MM.1S (cell line): ENCODE measurements around the gene HIGD1C.

ENCODE experiments used
- DNase-seq: peaks from one replicate; pipeline ENCODE4 v3.0.0-alpha.2; 2015
- H2AFZ ChIP-seq: fragments of 300-600 bp; sonication (generic); 2 replicates; pipeline ENCODE4 v1.6.0; 2016; ENCODE audit warnings: antibody characterized with exemption, low read length
- H3F3A ChIP-seq: fragments of 300-600 bp; sonication (generic); 2 replicates; pipeline ENCODE4 v1.6.1; 2016; ENCODE audit warnings: mild to moderate bottlenecking, antibody characterized with exemption, low read length, moderate library complexity, mixed read lengths; ENCODE audit not compliant: insufficient read depth
- H3K27ac ChIP-seq: fragments of 300-600 bp; sonication (generic); 2 replicates; pipeline ENCODE4 v1.5.1; 2016; ENCODE audit warnings: mild to moderate bottlenecking, low read length
- H3K27me3 ChIP-seq: fragments of 300-600 bp; sonication (generic); replicated peaks from 2 replicates; pipeline ENCODE4 v1.6.0; 2016; ENCODE audit warnings: low read length; ENCODE audit not compliant: insufficient read depth
- H3K36me3 ChIP-seq: fragments of 300-600 bp; sonication (generic); replicated peaks from 2 replicates; pipeline ENCODE4 v1.6.1; 2016; ENCODE audit warnings: mild to moderate bottlenecking, low read length, mixed read lengths; ENCODE audit not compliant: insufficient read depth
- H3K4me1 ChIP-seq: fragments of 300-600 bp; sonication (generic); 2 replicates; pipeline ENCODE4 v1.6.1; 2016; ENCODE audit warnings: low read length, mixed read lengths
- H3K4me2 ChIP-seq: fragments of 300-600 bp; sonication (generic); 2 replicates; pipeline ENCODE4 v1.6.0; 2016; ENCODE audit warnings: low read depth, low read length
- H3K4me3 ChIP-seq: fragments of 300-600 bp; sonication (generic); 2 replicates; pipeline ENCODE4 v1.5.1; 2016; ENCODE audit warnings: low read length, mixed read lengths
- H3K79me2 ChIP-seq: fragments of 300-600 bp; sonication (generic); 2 replicates; pipeline ENCODE4 v1.6.1; 2016; ENCODE audit warnings: mixed run types, low read length, mixed read lengths
- H3K9ac ChIP-seq: fragments of 300-600 bp; sonication (generic); 2 replicates; pipeline ENCODE4 v1.6.1; 2016; ENCODE audit warnings: low read length, mixed read lengths
- H3K9me2 ChIP-seq: fragments of 300-600 bp; sonication (generic); replicated peaks from 2 replicates; pipeline ENCODE4 v1.6.1; 2016; ENCODE audit warnings: mild to moderate bottlenecking, low read length, mixed read lengths; ENCODE audit not compliant: insufficient read depth
- H3K9me3 ChIP-seq: fragments of 300-600 bp; sonication (generic); replicated peaks from 2 replicates; pipeline ENCODE4 v1.6.1; 2016; ENCODE audit warnings: mild to moderate bottlenecking, low read length, mixed read lengths; ENCODE audit not compliant: insufficient read depth
- H4K20me1 ChIP-seq: fragments of 300-600 bp; sonication (generic); 2 replicates; pipeline ENCODE4 v1.6.1; 2016; ENCODE audit warnings: mild to moderate bottlenecking, low read length, moderate library complexity, mixed read lengths; ENCODE audit not compliant: insufficient read depth
- EZH2 ChIP-seq: fragments of 300-600 bp; sonication (generic); optimal IDR thresholded peaks from 2 replicates; pipeline ENCODE3; 2017; ENCODE audit warnings: low read depth, mild to moderate bottlenecking, antibody characterized with exemption, low read length, mixed read lengths
- EZH2phosphoT487 ChIP-seq: fragments of 300-600 bp; sonication (generic); IDR thresholded peaks from 2 replicates; pipeline ENCODE4 v1.6.1; 2018; ENCODE audit warnings: antibody characterized with exemption, low read length
- TF ChIP-seq, protein P1 (sequence below): fragments of 300-600 bp; sonication (generic); IDR thresholded peaks from 2 replicates; pipeline ENCODE4 v1.5.1; 2016; ENCODE audit warnings: antibody characterized with exemption, low read length, mixed read lengths

Gene HIGD1C

DNA sequence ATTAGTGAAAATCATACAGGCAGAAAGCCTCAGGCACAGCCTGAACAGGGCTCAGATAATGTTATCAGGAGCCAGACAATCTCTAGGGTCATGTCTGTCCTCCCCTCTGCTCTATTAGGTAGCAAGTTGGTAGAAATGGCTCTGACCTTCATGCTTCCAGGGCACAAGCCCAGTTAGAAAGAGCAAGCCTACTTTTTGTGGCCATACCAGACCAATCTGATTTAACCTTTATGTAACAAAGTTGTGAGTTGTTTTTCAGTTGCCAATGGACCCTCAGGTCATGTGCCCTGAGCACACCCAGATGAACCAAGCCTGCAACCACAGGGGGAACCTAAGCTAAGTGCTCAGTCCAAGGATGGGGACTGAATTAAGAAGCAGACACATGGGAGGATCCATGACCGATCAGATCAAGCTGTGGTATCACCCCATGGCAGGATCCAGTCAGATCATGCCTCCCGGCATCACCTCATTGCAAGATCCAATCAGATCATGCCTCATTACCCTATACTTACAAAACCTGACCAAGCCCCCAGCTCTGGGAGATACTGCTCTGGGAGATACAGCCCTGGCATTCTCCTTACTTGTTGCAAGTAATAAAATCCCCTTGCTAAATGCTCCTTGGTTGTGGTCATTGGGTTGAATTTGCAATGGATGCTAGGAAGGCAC lies 18.8 kb upstream of the HIGD1C start:
- Histone ChIP-seq H3K27me3 (no peaks in the 10 kb centered on the region), H3K9me2 (no peaks in the 10 kb centered on the region), H3K36me3 (peaks cover 9% of the 10 kb centered on the region; the same call in 1 of the 2 replicates), H4K20me1 (peaks cover 13% of the 10 kb centered on the region; the same call in 1 of the 2 replicates), H3K4me2 (no peak overlapping the region), H3F3A (peaks cover 10% of the 10 kb centered on the region; the same call in 1 of the 2 replicates), H3K9me3 (no peaks in the 10 kb centered on the region), H2AFZ (no peak overlapping the region), H3K27ac (peak overlapping the region; percentile 7; the same call in 1 of the 2 replicates), H3K79me2 (peaks cover 41% of the 10 kb centered on the region), H3K9ac (no peak overlapping the region), H3K4me1 (peaks cover 11% of the 10 kb centered on the region), H3K4me3 (no peak overlapping the region)
- TF ChIP-seq, protein P1, sequence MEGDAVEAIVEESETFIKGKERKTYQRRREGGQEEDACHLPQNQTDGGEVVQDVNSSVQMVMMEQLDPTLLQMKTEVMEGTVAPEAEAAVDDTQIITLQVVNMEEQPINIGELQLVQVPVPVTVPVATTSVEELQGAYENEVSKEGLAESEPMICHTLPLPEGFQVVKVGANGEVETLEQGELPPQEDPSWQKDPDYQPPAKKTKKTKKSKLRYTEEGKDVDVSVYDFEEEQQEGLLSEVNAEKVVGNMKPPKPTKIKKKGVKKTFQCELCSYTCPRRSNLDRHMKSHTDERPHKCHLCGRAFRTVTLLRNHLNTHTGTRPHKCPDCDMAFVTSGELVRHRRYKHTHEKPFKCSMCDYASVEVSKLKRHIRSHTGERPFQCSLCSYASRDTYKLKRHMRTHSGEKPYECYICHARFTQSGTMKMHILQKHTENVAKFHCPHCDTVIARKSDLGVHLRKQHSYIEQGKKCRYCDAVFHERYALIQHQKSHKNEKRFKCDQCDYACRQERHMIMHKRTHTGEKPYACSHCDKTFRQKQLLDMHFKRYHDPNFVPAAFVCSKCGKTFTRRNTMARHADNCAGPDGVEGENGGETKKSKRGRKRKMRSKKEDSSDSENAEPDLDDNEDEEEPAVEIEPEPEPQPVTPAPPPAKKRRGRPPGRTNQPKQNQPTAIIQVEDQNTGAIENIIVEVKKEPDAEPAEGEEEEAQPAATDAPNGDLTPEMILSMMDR: no peak
- TF ChIP-seq EZH2 (no peak), EZH2phosphoT487 (no peak)
- DNase-seq: no peak

DNA sequence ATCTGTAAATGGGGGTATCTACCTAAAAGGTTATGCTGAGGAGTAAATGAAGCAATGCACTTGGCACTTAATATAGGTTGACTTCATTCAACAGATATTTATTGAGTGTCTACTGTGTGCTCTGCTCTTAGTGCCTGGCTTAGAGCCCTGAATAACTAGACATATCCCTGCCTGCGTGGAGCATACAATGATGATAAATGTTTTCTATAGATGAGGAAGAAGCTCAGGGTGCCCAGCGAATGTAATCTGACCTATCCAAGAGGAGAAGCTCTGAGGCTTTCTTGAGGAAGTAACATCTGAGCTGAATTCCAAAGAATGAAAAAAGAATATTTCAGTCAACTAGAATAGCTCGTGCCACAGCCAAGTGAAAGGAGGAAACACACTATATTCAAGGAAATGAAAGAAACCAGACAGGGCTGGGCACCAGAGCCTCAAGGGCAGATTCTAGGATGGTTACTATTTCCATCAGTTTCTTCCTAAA lies 17.9 kb upstream of the HIGD1C start:
- H3K9me2 ChIP-seq: no peaks in the 10 kb centered on the region
- peaks cover 32% of the 10 kb centered on the region for H3K79me2 ChIP-seq
- H3K4me1 ChIP-seq: peaks cover 7% of the 10 kb centered on the region
- TF ChIP-seq EZH2 (no peak), EZH2phosphoT487 (no peak)
- TF ChIP-seq, protein P1: no peak
- no peak overlapping the region for H3K4me2 ChIP-seq
- no peak for DNase-seq
- no peaks in the 10 kb centered on the region for H3K27me3 ChIP-seq
- H3F3A ChIP-seq: peaks cover 10% of the 10 kb centered on the region; the same call in 1 of the 2 replicates
- H4K20me1 ChIP-seq: peaks cover 5% of the 10 kb centered on the region; the same call in 1 of the 2 replicates
- H3K9ac ChIP-seq: no peak overlapping the region
- H2AFZ ChIP-seq: no peak overlapping the region
- peaks cover 9% of the 10 kb centered on the region; the same call in 1 of the 2 replicates for H3K36me3 ChIP-seq
- H3K4me3 ChIP-seq: no peak overlapping the region
- H3K9me3 ChIP-seq: no peaks in the 10 kb centered on the region
- peak overlapping the region; percentile 1; the same call in 1 of the 2 replicates for H3K27ac ChIP-seq

DNA sequence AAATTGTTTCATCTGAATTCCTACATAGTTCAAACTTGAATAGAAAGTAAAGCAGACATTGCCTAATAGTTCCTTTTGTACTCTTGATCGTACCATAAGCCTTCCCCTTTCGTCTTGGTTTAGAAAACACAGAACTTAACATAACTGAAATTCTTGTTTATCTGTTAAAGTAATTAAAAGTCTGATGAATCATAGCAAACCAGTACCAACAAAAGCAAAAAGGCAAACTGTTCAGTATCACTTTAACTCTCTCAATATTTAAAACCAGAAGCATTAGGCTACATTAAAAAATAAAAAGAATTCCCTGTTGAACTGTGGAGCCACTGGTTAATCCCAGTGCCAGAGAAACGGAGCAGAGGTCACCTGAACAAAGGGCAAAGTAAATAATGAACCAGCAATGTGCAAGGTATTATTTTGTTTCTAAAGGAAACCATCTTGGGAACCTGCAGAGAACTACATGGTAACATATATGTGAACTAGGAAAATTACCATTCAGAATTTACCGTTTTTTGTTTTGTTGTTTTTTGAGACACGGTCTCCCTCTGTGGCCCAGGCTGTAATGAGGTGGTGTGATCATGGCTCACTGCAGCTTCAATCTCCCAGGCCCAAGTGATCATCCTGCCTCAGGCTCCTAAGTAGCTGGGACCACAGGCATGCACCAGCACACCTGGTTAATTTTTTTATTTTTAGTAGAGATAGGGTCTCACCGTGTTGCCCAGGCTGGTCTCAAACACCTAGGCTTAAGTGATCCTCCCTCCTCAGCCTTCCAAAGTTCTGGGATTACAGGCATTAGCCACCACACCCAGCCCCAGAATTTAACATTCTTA lies 17.1 kb upstream of the HIGD1C start:
- Histone ChIP-seq H2AFZ (no peak overlapping the region), H3K4me1 (peaks cover 3% of the 10 kb centered on the region; the same call in 1 of the 2 replicates), H3F3A (peaks cover 10% of the 10 kb centered on the region; the same call in 1 of the 2 replicates), H3K4me2 (no peak overlapping the region), H3K79me2 (peaks cover 25% of the 10 kb centered on the region), H3K9me2 (no peaks in the 10 kb centered on the region), H4K20me1 (no peaks in the 10 kb centered on the region; the same call in 1 of the 2 replicates), H3K36me3 (peaks cover 5% of the 10 kb centered on the region; the same call in 1 of the 2 replicates), H3K27me3 (no peaks in the 10 kb centered on the region), H3K9me3 (no peaks in the 10 kb centered on the region), H3K27ac (no peak overlapping the region), H3K9ac (no peak overlapping the region), H3K4me3 (no peak overlapping the region)
- TF ChIP-seq, protein P1: no peak
- TF ChIP-seq EZH2phosphoT487 (no peak), EZH2 (no peak)
- no peak for DNase-seq
